ENCODE data around the gene GSE1. TPM values are rescaled to one million over a fixed set of nuclear protein-coding genes. Genes with fewer than 3 reads are reported as not detected.

The GSE1 gene
- total and polyA plus RNA-seq, 9 of the 15 experiments (the other 6 are each of a cell fraction or from before 2014, with no cell fraction given) = 12.2 to 244 (median 57.9) TPM

- TF ChIP-seq ZFX (CRISPR knock-in tag; IDR thresholded peaks at IDR 0.05) (no peak), KDM5B (IDR thresholded peaks at IDR 0.05; ENCODE audit: insufficient replicate concordance, low read depth, low read length) (peak; percentile 22), EGR1 (conservative IDR thresholded peaks at IDR 0.05) (no peak), FOXP4 (CRISPR knock-in tag; IDR thresholded peaks at IDR 0.05; ENCODE audit: borderline replicate concordance) (0 out of 2 replicates have a peak, but pooled peaks have one; percentile 60), THAP7 (CRISPR knock-in tag; IDR thresholded peaks at IDR 0.05) (no peak), ESRRA (IDR thresholded peaks at IDR 0.05; ENCODE audit: borderline replicate concordance, low read depth) (0 out of 2 replicates have a peak, but pooled peaks have one; percentile 28), ZFP36 (IDR thresholded peaks at IDR 0.05; ENCODE audit: low read depth, low read length, partially characterized antibody) (peak; percentile 95), ZNF589 (CRISPR knock-in tag; IDR thresholded peaks at IDR 0.05; ENCODE audit: low read depth) (no peak), ZBTB43 (CRISPR knock-in tag; IDR thresholded peaks at IDR 0.05) (no peak), PTBP1 (IDR thresholded peaks at IDR 0.05; ENCODE audit: low read depth, low read length) (peak; percentile 96), BCOR (IDR thresholded peaks at IDR 0.05) (peak; percentile 99), HDAC1 (IDR thresholded peaks at IDR 0.05) (peak in 1 of 2 experiments; percentile 56; a peak in 2 of 4 replicates), CXXC5 (CRISPR knock-in tag; IDR thresholded peaks at IDR 0.05) (0 out of 2 replicates have a peak, but pooled peaks have one; percentile 18), ATF2 (CRISPR knock-in tag; IDR thresholded peaks at IDR 0.05) (no peak), POLR2AphosphoS5 (IDR thresholded peaks at IDR 0.05; ENCODE audit: control insufficient read depth, insufficient read depth, low read depth, low read length) (peak; percentile 13; the same call in 1 of the 2 replicates), PHF8 (IDR thresholded peaks at IDR 0.05; ENCODE audit: borderline replicate concordance, low read length) (peak; percentile 1; the same call in 1 of the 2 replicates), CBX3 (IDR thresholded peaks at IDR 0.05; ENCODE audit: borderline replicate concordance in 1 of 2, low read length in 2 of 2) (peak in 1 of 2 experiments; percentile 84; a peak in 1 of 3 replicates), ZNF24 (IDR thresholded peaks at IDR 0.05) (no peak)
These were observed 47.2 kb upstream of the GSE1 start (continued) for GRCh38 chr16:85565801-85566526.
